Measurements from ENCODE around the gene ARL13B.

The ARL13B gene

DNA sequence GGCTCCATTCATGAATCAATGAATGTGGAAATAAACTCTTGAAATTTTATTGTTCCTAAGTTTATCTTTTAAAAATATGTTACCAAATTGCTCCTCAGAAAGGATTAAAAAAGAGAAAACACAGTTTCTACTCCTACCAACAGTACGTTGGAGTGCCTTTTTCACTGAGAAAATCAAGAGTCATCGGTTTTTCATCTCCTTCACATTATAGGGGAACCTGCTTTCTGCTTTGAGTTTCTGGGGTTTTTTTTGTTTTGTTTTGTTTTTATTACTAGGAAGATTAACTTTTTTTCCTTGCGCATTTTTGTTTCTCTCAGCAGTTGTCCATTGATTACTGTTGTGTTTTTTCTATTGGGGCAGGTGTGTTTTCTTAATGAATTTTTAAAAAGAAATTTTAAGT, 3.5 kb downstream of the ARL13B start:
- POLR2A ChIA-PET = no interaction called here
- DNase-seq (ENCODE audit: extremely low spot score) = no peak
- CTCF ChIA-PET = no interaction called here
- TF ChIP-seq FOXK2 (IDR thresholded peaks at IDR 0.05) = no peak
- TF ChIP-seq FOXM1 (IDR thresholded peaks at IDR 0.05; ENCODE audit: borderline replicate concordance) = no peak
- no peak for TF ChIP-seq ELF4 (IDR thresholded peaks at IDR 0.05)
- no peak for TF ChIP-seq CTBP1 (IDR thresholded peaks at IDR 0.05; ENCODE audit: borderline replicate concordance)
- TF ChIP-seq SUZ12 (IDR thresholded peaks at IDR 0.05) = no peak
- TF ChIP-seq, protein P1, sequence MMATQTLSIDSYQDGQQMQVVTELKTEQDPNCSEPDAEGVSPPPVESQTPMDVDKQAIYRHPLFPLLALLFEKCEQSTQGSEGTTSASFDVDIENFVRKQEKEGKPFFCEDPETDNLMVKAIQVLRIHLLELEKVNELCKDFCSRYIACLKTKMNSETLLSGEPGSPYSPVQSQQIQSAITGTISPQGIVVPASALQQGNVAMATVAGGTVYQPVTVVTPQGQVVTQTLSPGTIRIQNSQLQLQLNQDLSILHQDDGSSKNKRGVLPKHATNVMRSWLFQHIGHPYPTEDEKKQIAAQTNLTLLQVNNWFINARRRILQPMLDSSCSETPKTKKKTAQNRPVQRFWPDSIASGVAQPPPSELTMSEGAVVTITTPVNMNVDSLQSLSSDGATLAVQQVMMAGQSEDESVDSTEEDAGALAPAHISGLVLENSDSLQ (IDR thresholded peaks at IDR 0.05) = no peak
- no peak for TF ChIP-seq TARDBP (IDR thresholded peaks at IDR 0.05)
- TF ChIP-seq HDGF (IDR thresholded peaks at IDR 0.05; ENCODE audit: borderline replicate concordance) = no peak
- no peak for TF ChIP-seq L3MBTL2 (conservative IDR thresholded peaks at IDR 0.05)
- no peak for TF ChIP-seq ZNF384 (IDR thresholded peaks at IDR 0.05)
- no peak for TF ChIP-seq SP1 (IDR thresholded peaks at IDR 0.05)
- no peak for TF ChIP-seq NFRKB (IDR thresholded peaks at IDR 0.05)
- TF ChIP-seq FOXA1 (IDR thresholded peaks at IDR 0.05) = no peak
- no peak for TF ChIP-seq BHLHE40 (IDR thresholded peaks at IDR 0.05; ENCODE audit: borderline replicate concordance)
- no peak for TF ChIP-seq LEF1 (IDR thresholded peaks at IDR 0.05; ENCODE audit: borderline replicate concordance)
- no peak for TF ChIP-seq ARNT (IDR thresholded peaks at IDR 0.05)

DNA sequence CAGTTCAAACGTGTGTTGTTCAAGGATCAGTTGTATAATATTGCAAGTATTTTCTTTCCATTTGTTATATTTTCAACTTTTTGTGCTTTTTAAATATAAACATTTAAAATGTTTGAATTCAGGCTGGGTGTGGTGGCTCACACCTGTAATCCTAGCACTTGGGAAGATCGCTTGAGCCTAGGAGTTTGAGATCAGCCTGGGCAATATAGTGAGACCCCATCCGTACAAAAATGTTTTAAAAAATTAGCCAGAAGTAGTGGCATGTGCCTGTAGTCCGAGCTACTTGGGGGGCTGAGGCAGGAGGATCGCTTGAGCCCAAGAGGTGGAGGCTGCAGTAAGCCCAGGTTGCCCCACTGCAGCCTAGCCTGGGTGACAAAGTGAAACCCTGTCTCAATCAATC, 4.7 kb downstream of the ARL13B start:
- TF ChIP-seq CTBP1 (IDR thresholded peaks at IDR 0.05; ENCODE audit: borderline replicate concordance) (no peak), NFRKB (IDR thresholded peaks at IDR 0.05) (no peak)
- TF ChIP-seq, protein P1 (IDR thresholded peaks at IDR 0.05) = peak; percentile 44; the same call in 1 of the 2 replicates
- no peak for DNase-seq (ENCODE audit: extremely low spot score)
- CTCF ChIA-PET = no interaction called here
- POLR2A ChIA-PET = interaction anchor here (1.6 kb wide), 1 partner anchor 78 kb away, joined by 7 read pairs; the partner anchor contains the start of genes DHFR2 and NSUN3

DNA sequence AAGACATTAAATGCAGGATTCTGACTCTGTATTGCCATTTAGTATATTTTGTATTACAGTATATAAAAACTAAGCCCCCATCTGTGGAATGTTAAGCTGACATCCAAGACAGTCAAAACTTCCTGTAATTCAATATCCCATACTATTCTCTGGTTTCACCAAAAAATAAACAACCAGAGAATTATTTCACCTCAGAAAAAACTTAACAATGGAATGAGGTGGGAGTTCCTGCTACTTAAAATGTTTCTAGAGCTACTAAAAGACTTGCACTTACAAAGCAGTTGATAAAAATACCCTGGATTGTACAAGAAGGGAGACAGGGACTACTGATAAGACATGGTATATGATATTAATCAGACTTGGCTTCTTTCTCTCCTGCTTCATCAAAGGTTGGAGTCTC, 8.3 kb downstream of the ARL13B start:
- POLR2A ChIA-PET = interaction anchor here (1.3 to 2.2 kb wide), 4 partner anchors 8 to 75 kb away, joined by 4 to 15 read pairs (median 7); partner anchors contain the start of genes ARL13B, DHFR2, NSUN3 and PROS1
- TF ChIP-seq, protein P1 (IDR thresholded peaks at IDR 0.05) = no peak
- no peak for TF ChIP-seq ZNF384 (IDR thresholded peaks at IDR 0.05)
- no peak for TF ChIP-seq ARNT (IDR thresholded peaks at IDR 0.05)
- no peak for TF ChIP-seq L3MBTL2 (conservative IDR thresholded peaks at IDR 0.05)
- no peak for TF ChIP-seq ELF4 (IDR thresholded peaks at IDR 0.05)
- no peak for TF ChIP-seq CTBP1 (IDR thresholded peaks at IDR 0.05; ENCODE audit: borderline replicate concordance)
- no peak for TF ChIP-seq FOXM1 (IDR thresholded peaks at IDR 0.05; ENCODE audit: borderline replicate concordance)
- no peak for TF ChIP-seq NFRKB (IDR thresholded peaks at IDR 0.05)
- TF ChIP-seq LEF1 (IDR thresholded peaks at IDR 0.05; ENCODE audit: borderline replicate concordance) = no peak
- no peak for TF ChIP-seq HDGF (IDR thresholded peaks at IDR 0.05; ENCODE audit: borderline replicate concordance)
- no peak for TF ChIP-seq BHLHE40 (IDR thresholded peaks at IDR 0.05; ENCODE audit: borderline replicate concordance)
- no peak for TF ChIP-seq TARDBP (IDR thresholded peaks at IDR 0.05)
- no peak for TF ChIP-seq FOXK2 (IDR thresholded peaks at IDR 0.05)
- no peak for TF ChIP-seq SUZ12 (IDR thresholded peaks at IDR 0.05)
- TF ChIP-seq SP1 (IDR thresholded peaks at IDR 0.05) = no peak
- TF ChIP-seq FOXA1 (IDR thresholded peaks at IDR 0.05) = no peak
- CTCF ChIA-PET = no interaction called here
- no peak for DNase-seq (ENCODE audit: extremely low spot score)

DNA sequence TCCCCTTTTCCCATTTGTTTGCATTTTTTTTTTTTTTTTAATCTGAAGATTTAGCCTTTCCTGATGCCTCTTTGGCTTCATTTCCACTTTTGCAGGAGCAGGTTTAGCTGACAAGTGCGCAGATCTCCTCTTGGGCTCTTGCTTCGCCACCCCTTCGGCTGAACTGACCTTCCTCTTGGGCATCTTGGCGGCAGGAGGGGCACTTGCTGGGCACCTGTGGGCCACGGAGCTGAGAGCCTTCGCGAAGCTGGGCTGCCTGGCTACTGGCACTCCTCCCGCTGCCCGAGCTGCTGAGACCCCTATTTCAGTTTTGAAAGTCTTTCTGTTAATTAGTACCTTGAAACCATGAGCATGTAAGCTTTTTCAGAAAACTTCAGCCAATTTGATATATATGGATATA, 8.8 kb downstream of the ARL13B start:
- CTCF ChIA-PET = no interaction called here
- DNase-seq (ENCODE audit: extremely low spot score) = no peak
- POLR2A ChIA-PET = interaction anchor here (1.1 to 2.2 kb wide), 4 partner anchors 9 to 74 kb away, joined by 4 to 15 read pairs (median 9); partner anchors contain the start of genes ARL13B, DHFR2, NSUN3 and PROS1
- no peak for TF ChIP-seq SP1 (IDR thresholded peaks at IDR 0.05)
- no peak for TF ChIP-seq FOXA1 (IDR thresholded peaks at IDR 0.05)
- TF ChIP-seq ELF4 (IDR thresholded peaks at IDR 0.05) = no peak
- no peak for TF ChIP-seq SUZ12 (IDR thresholded peaks at IDR 0.05)
- no peak for TF ChIP-seq FOXK2 (IDR thresholded peaks at IDR 0.05)

DNA sequence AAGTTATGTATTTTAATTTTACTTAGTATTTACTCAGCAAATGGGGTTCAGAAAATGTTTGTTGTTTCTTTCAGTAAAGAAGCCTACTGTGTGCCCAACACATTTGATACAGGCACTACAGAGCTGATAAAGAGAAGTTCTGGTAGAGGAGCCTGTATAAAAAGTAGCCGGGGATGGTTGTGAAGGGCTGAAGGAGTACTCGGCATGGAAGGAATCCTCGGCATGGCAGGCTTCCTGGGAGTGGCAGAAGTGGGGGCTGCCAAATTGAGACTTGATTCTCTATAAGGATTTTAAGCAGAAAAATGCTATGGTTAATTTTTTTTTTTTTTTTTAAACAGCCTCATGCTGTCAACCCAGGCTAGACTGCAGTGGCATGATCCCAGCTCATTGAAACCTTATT, 9.3 kb downstream of the ARL13B start:
- no peak for DNase-seq (ENCODE audit: extremely low spot score)
- CTCF ChIA-PET = interaction anchor here (0.9 kb wide), 1 partner anchor 177 kb away, joined by 5 read pairs; no protein-coding TSS in a partner anchor
- TF ChIP-seq FOXA1 (IDR thresholded peaks at IDR 0.05) (no peak), BHLHE40 (IDR thresholded peaks at IDR 0.05; ENCODE audit: borderline replicate concordance) (no peak)
- POLR2A ChIA-PET = interaction anchor here (0.6 to 2.2 kb wide), 6 partner anchors 9 to 76 kb away, joined by 3 to 15 read pairs (median 6); partner anchors contain the start of genes ARL13B, DHFR2, NSUN3 and PROS1

DNA sequence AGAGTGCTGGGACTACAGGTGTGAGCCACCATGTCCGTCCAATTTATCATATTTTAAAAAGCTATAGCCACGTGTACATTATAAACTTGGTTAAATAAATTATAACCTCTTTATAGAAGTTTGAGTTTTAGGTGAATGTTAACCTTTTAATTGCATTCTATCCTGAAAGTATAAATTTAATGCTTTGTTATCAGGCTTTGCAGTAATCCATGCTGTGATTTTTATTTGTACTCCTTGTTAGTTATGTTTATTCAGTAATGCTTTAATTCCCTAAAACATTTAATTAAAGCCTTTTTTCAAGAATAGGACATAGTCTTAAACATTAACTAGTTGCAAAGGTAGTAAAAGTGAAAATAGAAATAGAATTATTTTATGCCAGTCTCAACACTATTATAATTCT, 11.7 kb downstream of the ARL13B start:
- POLR2A ChIA-PET = interaction anchor here (1.3 to 2.1 kb wide), 2 partner anchors 18 to 71 kb away, joined by 5 to 8 read pairs; partner anchors contain the start of genes DHFR2, NSUN3 and PROS1
- TF ChIP-seq FOXA1 (IDR thresholded peaks at IDR 0.05) (no peak), HDGF (IDR thresholded peaks at IDR 0.05; ENCODE audit: borderline replicate concordance) (no peak), SUZ12 (IDR thresholded peaks at IDR 0.05) (no peak)
- DNase-seq (ENCODE audit: extremely low spot score) = no peak
- CTCF ChIA-PET = no interaction called here

DNA sequence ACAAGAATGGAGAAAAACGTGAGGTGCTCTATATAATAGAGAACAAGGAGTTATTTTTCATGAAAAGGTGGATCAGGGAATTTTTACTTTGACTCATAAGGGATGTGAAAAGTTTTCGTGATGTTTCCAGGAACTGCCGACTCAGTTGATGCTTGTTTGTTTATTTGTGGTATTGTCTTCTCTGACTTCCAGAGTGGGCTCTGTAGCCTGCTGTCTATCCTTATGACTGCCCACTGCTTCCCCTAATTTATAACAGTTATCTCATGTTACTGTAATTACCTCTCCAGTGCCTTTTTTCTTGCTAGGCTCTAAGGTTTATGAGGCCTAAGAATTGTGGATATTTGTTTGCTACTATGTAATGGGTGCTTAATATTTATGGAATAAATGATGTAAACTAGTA, 12.3 kb downstream of the ARL13B start:
- no peak for DNase-seq (ENCODE audit: extremely low spot score)
- no peak for TF ChIP-seq BHLHE40 (IDR thresholded peaks at IDR 0.05; ENCODE audit: borderline replicate concordance)
- TF ChIP-seq, protein P1 (IDR thresholded peaks at IDR 0.05) = peak; percentile 80
- CTCF ChIA-PET = no interaction called here
- POLR2A ChIA-PET = no interaction called here

All from HEK293T (cell line).